GM19468 (cell line): Measurements from ENCODE around the gene TRIM9.
A peak's percentile ranks its signal among the peaks of the same experiment; 100 is the strongest.
"Not testable (repeated sequence)": the region's sequence is repeated elsewhere in the genome, so short reads cannot be mapped to it uniquely, and the experiment has no call there.

ENCODE experiments used
- ATAC-seq: cut with Tn5 transposase; IDR thresholded peaks from one replicate; pipeline ENCODE4 v1.9.1; 2021; ENCODE audit warnings: mild to moderate bottlenecking, moderate library complexity, moderate number of reproducible peaks; ENCODE audit not compliant: unreplicated experiment; ENCODE audit errors: extremely low read depth

TRIM9 gene

DNA sequence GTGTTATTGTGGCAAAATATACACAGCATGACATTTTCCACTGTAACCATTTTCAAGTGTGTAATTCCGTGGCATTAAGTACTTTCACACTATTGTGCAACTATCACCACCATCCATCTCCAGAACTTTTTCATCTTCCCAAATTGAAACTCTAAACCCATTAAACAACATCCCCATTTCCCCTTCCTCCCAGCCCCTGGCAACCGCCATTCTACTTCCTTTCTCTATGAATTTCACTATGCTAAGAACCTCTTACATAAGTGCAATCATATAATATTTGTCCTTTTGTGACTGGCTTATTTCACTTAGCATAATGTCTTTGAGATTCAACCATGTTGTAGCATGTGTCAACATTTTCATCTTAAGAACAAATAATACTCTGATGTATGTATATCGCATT lies 82.8 kb downstream of the TRIM9 start:
- ATAC-seq, result no peak

DNA sequence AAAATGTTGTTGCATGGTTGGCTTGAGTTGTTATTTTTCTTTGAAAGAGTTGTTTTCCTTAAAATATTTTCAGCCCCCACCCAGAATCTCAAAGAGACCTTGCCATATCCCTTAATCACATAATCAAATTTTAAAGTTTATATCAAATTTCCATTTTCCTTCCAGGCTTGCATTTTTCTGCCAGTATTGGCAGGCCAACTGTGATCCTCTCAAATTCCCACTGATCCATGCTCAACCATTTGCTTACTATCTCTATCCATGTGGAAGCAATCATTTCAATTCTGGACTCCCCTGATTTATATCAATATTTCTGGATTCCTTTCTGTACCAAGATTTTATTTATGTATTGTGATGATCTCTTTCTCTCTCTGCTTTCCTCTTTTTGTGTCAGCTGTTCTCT lies 86.5 kb downstream of the TRIM9 start:
- ATAC-seq, result no peak

DNA sequence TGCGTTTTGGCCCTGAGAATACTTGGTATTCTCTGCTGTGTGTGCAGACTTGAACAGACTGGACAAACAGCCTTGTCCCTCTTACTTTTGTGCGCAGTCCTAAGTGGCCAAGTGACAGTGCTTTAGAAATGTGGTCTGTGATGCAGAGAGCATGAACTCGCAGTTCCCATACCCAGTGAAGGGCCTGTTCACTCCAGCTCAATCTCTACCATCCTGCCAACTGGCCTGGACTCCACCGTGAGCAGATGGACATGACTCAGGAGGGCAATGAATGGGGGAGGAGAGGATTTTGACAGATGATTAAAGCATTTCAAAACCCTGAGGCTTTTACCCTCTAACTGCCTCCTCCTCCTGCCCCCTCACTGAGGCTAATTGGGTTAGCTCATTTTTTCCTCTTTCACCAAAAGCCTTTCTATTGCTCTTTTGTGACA lies 88.1 kb downstream of the TRIM9 start:
- no peak for ATAC-seq

GRCh38 chr14:51006324-51006723 lies 88.6 kb downstream of the TRIM9 start:
- no peak for ATAC-seq

- no peak for ATAC-seq
These were observed 89.9 kb downstream of the TRIM9 start for GRCh38 chr14:51004801-51005526.

GRCh38 chr14:51004352-51004800 lies 90.5 kb downstream of the TRIM9 start:
- ATAC-seq, result no peak

- ATAC-seq, result no peak
These were observed 92.4 kb downstream of the TRIM9 start for GRCh38 chr14:51002406-51002999.

DNA sequence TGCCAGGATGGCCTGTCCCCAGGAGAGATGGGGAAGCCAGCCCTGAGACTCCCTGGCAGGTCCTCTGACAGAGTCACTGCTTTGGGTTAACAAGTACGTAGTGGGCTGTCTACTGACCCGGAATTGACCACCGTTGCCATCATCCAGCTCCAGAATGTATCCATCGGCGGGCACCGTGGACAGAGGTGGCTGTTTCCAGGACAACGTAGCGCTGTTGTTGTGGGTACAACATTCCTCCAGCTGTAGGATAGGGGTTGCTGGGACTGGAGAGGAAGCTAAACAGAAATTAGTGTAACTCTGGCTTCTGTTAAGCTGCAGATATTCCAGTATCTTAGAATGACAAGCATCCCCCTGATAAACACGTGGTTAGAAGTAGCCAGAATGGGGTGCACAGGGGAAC lies 94.3 kb downstream of the TRIM9 start:
- ATAC-seq, result no peak

GRCh38 chr14:50999726-51000125 lies 95.2 kb downstream of the TRIM9 start:
- ATAC-seq, result no peak

- ATAC-seq, result no peak
These were observed 96.3 kb downstream of the TRIM9 start for GRCh38 chr14:50998612-50999011.

DNA sequence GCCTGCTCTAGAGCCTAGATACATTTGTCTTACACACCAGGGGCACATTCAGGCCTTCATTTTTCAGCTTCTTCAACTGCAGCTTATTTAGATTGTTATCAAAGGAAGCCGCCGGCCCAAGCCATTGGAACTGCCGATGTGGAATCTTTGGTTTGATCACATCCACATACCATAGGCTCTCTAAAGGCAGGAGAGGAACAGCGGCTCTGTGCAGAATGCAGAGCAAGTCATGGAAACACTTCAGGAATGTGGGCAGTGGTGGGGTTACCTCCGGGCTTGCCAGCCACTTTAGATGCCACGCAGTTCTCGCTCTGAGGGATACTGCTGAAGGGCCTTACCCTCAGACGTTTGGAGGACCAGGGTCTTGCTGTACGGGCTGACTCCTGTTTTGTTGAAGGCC lies 97.2 kb downstream of the TRIM9 start:
- no peak for ATAC-seq

DNA sequence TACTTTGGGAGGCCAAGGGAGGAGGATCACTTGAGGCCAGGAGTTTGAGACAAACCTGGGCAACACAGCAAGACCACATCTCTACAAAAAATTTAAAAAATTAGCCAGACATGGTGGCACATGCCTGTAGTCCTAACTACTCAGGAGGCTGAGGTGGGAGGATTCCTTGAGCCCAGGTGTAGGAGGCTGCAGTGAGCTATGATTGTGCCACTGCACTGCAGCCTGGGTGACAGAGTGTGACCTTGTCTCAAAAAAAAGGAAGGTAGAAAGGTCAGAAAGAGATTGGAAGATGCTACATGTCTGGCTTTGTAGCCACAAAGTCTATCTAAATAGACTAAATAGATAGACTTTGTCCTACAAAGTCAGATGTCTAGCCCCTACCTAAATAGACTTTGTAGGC lies 100.7 kb downstream of the TRIM9 start:
- ATAC-seq, result not testable (repeated sequence)

DNA sequence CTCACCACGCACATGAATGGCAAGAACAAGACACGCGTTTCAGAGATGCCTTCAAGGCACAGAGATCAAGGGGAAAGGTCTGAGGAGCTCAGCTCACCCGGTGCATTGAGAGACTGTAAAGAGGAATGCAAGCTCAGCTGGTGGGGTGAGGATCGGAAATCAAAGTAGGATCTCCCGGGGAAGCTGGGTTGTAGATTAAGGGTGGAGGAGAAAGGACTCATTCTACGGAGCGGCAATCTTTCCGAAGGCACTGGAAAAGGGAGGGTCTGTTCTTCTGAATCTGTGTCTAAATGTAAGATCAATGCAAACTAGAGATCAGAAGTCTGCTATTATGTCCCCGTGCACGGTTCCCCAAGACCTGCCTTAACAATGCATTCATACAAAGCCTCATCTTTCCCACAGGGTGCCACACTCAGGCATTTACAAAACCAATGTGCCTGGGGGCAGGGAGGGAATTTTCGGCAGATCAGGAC lies 109.0 kb downstream of the TRIM9 start:
- no peak for ATAC-seq

DNA sequence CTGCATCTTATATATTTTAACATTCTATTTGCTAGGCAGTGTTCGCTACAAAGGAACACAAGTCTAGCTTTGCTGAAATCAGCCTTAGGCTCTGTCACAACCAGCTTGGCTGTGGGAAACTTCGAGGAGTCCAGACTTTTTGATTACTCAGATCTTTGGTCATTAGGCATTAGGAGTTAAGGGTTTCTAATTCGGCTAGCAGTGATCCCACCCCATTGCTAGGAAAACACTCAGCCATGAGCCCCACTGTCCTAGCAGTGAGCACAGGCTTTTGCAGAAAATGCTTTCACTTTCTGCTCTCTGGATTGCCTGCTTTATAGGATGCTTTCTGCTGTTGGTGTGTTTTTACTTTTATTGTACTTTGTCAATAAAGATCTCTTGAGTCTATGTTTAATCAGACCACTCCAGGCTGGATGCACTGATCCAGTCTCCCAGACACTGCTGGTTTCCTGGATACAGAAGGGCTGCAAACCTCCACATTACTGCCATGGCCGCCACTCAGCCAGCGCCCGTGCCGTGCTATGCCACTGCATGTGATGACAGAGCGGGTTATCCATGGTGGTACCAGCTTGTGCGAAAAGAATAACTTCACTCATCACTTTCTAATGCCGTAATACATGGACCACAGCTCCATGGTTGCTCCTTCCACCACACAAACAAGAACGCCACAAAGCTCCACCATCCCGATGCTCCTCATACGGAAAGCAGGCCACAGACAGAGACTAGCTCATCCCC lies 109.6 kb downstream of the TRIM9 start:
- ATAC-seq, result no peak

DNA sequence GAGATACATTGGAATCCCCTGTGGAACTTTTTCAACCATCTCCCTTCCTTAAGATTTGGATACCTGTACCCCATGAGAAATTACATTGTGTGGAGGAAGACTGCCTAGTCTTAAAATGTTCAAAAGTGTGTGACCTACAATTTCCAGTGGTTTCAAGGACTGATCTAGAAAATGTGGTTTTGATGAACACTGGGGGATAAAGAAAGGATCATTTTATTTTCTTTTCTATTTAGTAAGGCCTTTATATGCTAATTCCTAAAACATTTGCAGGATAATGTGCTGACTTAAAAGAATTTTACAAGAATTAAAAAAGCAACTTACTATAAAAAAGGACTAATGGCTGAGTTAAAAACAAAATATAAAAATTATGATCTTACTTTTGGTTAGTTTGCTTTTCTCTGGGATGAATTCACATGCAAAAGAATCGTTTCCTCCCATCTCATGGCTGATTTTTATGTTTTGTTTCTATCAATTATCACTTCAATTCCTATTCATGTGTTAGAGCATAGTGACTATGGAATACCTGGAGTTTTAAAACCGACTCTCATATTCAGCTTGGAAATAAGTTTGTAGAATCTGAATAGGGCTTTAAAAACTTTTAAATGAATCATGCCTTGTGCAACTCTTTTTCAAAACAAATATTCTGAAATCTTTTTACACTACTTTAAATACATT lies 110.7 kb downstream of the TRIM9 start:
- ATAC-seq, result no peak

DNA sequence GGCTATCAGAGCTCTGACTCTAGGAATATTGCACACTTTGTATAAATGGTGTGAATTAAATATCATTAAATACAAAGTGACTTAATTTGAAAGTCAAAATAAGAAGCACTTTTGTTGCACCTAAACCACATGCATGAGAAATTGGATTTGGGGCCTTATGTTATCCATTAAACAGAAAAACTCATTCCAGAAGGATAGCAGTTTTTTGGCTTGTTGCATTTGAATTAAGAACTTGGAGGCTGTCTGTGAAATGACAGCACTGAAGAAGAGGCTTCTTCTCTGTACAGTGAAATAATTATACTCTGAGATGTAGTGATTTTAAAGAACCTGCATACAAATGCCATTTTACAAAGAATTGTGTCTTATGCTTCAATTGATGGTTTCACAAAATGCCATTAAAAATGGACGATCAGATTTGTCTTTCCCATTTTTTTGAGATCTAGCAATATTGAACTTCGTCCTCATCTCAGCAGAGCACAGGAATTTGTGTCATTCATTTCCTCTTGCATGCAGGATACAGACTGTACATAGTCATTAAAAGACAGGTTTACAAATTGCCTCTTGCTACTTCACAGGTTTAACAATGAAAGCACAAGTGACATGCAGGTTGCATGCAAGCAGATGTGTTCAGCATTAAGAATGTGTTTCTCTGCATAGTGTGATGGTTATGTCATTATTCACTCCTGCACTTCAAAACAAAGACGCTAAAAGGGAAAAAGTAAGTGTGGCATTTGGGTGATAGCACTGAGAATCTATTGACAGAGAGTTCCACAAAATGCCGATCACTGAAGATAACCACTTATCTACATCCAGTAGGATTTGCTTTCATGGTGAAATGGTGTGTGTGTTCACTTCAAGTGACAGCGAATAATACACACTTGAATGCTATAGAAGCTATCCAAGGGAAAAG lies 114.7 kb downstream of the TRIM9 start:
- ATAC-seq, result no peak

GRCh38 chr14:50978888-50979287 lies 116.0 kb downstream of the TRIM9 start:
- ATAC-seq, result peak; percentile 84

- ATAC-seq, result no peak
These were observed 116.4 kb downstream of the TRIM9 start for GRCh38 chr14:50978529-50978871.

DNA sequence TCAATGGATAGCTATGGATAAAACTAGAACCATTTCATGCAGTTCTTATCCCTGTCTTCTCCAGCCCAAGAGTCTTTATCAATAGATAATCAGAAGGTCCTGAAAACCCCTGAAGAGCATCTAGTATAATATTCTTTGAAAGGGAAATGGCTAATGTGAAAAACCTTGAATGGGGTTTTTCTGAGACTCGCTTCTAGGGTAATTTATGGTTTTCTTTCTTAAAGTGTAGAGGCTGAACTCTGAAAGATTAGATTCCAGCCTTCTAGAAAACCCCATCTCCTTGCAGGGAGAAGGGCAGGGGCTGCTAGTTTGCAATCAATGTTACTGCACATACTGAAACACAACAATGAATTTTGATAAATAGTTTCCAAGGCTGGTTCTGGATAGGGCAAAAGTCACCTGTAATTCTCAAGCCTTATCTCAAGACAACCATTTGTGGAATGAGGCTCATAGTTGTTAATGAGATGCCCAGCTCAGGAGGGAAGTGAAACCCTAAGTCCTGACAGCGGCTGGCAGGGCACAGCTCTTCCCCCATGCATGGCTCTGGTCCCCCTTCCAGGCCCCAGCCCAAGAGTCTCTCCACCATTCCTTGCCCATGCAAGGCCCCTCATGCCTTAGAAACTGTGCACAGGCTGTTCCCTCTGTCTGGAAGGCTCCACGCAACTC lies 116.9 kb downstream of the TRIM9 start:
- peak; percentile 13 for ATAC-seq
